NT2/D1 (cell line): Measurements from ENCODE around the gene GPR156.

Experiments
- YY1 ChIP-seq: IDR thresholded peaks from 2 replicates; pipeline ENCODE4 v1.6.1; 2011; ENCODE audit not compliant: insufficient read length, insufficient read depth
- ZNF274 ChIP-seq: IDR thresholded peaks from 2 replicates; pipeline ENCODE4 v1.6.1; 2011; ENCODE audit warnings: mild to moderate bottlenecking, low read depth, low read length

GRCh38 chr3:120172070-120172469 is 113.0 kb downstream of the GPR156 start:
- TF ChIP-seq YY1 = no peak
- no peak for TF ChIP-seq ZNF274
